Type B pancreatic cell (in vitro differentiated cells): Measurements from ENCODE around the gene OR6N2. TPM values are rescaled to one million over a fixed set of nuclear protein-coding genes. Genes with fewer than 3 reads are reported as not detected.

Source experiments
- DNase-seq: peaks from one replicate; pipeline ENCODE4 v3.0.0; 2021; ENCODE audit warnings: mixed read lengths; ENCODE audit not compliant: unreplicated experiment; ENCODE audit errors: extremely low spot score
- H3K27ac Mint-ChIP-seq: 2 replicates; pipeline ENCODE4 v1.8.0; 2021; ENCODE audit warnings: mild to moderate bottlenecking, mixed read lengths
- H3K27me3 Mint-ChIP-seq: 2 replicates; pipeline ENCODE4 v1.8.0; 2021; ENCODE audit warnings: mixed read lengths
- H3K36me3 Mint-ChIP-seq: 2 replicates; pipeline ENCODE4 v1.8.0; 2021; ENCODE audit warnings: mixed read lengths
- H3K4me1 Mint-ChIP-seq: one replicate; pipeline ENCODE4 v1.8.0; 2021; ENCODE audit warnings: mixed read lengths; ENCODE audit not compliant: unreplicated experiment
- H3K4me3 Mint-ChIP-seq: 2 replicates; pipeline ENCODE4 v1.8.0; 2021; ENCODE audit warnings: mild to moderate bottlenecking, mixed read lengths
- H3K9me3 Mint-ChIP-seq: 2 replicates; pipeline ENCODE4 v1.8.0; 2021; ENCODE audit warnings: mixed read lengths
- total RNA-seq: library from RNA; stranded (reverse); gene quantifications from 2 replicates; pipeline ENCODE4 v1.2.1, GENCODE V29; 2021; ENCODE audit warnings: low replicate concordance
- TF ChIP-seq, protein P1 (sequence below): fragments of 200-600 bp; sonication (generic); conservative IDR thresholded peaks from 2 replicates; pipeline ENCODE4 v1.5.0; 2021; ENCODE audit warnings: antibody characterized with exemption, mild to moderate bottlenecking

OR6N2 gene
- total RNA-seq, 1 donor from 2014 or later: not detected

DNA sequence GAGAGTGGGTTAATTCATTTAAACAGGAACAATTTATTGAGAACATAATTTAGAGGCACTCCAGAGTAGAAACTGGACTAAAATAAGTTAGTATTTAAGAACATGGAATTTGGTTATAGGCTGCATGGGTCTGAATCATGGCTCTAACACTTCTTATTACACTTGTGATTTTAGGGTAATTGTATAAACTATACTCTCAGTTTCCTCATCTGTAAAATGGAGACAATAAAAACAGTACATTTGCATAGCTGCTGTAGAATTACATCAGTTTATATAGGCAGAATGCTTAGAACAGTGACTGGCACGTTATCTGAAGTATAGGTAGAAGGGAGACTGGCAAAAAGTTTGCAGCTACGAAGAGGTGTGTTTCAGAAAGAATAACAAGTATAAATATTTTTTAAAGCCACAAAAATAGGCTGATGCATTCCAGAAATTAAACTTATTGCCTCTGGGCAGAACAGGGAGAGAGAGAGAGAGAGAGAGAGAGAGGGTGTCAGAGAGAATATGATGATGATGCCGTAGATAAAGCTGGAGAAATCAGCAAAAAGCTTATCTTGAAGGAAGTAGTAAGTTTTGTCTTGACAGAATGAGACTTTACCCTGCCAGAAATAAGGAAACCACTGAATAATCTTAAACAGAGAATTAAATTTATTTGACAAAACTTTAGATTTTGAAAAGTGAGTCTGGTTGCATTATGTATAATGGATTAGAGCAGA lies 52.3 kb downstream of the OR6N2 start:
- H3K4me3 Mint-ChIP-seq: no peak overlapping the region
- TF ChIP-seq, protein P1, sequence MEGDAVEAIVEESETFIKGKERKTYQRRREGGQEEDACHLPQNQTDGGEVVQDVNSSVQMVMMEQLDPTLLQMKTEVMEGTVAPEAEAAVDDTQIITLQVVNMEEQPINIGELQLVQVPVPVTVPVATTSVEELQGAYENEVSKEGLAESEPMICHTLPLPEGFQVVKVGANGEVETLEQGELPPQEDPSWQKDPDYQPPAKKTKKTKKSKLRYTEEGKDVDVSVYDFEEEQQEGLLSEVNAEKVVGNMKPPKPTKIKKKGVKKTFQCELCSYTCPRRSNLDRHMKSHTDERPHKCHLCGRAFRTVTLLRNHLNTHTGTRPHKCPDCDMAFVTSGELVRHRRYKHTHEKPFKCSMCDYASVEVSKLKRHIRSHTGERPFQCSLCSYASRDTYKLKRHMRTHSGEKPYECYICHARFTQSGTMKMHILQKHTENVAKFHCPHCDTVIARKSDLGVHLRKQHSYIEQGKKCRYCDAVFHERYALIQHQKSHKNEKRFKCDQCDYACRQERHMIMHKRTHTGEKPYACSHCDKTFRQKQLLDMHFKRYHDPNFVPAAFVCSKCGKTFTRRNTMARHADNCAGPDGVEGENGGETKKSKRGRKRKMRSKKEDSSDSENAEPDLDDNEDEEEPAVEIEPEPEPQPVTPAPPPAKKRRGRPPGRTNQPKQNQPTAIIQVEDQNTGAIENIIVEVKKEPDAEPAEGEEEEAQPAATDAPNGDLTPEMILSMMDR: no peak
- H3K36me3 Mint-ChIP-seq: no peaks in the 10 kb centered on the region
- H3K27me3 Mint-ChIP-seq: peaks cover 5% of the 10 kb centered on the region
- no peak overlapping the region for H3K27ac Mint-ChIP-seq
- no peaks in the 10 kb centered on the region for H3K9me3 Mint-ChIP-seq
- DNase-seq: no peak
- H3K4me1 Mint-ChIP-seq: no peaks in the 10 kb centered on the region

DNA sequence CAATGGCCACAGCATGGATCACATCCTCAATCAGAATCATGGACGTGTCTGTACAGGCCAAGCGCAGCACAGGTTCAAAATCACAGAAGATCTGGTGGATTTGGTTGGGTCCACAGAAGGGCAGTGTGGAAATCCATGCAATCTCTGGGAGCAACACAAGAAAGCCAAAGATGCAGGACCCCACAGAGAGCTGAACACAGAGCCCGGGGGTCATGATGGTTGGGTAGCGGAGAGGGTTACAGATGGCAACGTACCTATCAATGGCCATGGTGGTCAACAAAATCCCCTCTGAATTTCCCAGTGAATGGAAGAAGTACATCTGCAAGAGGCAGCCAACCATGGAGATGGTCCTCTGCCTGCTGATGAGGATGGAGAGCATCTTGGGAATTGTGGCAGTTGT lies 56.6 kb downstream of the OR6N2 start:
- Mint-ChIP-seq H3K9me3 (no peaks in the 10 kb centered on the region), H3K4me3 (no peak overlapping the region), H3K27ac (no peak overlapping the region), H3K36me3 (no peaks in the 10 kb centered on the region), H3K27me3 (peaks cover 5% of the 10 kb centered on the region), H3K4me1 (no peaks in the 10 kb centered on the region)
- DNase-seq: no peak
- TF ChIP-seq, protein P1: no peak

Other genes starting within 250 kb of the OR6N2 start
- not detected in 2 replicates for gene OR6Y1, start 226.8 kb downstream of the OR6N2 start, total RNA-seq
- not detected in 2 replicates for gene OR6P1, start 210.6 kb downstream of the OR6N2 start, total RNA-seq
- not detected in 2 replicates for gene OR10X1, start 201.3 kb downstream of the OR6N2 start, total RNA-seq
- gene OR10Z1, start 175.9 kb downstream of the OR6N2 start, total RNA-seq: not detected in 2 replicates
- gene SPTA1, start 94.5 kb downstream of the OR6N2 start, total RNA-seq: 0.21 and 0.68 TPM in 2 replicates
- gene OR6K2, start 80.6 kb downstream of the OR6N2 start, total RNA-seq: not detected in 2 replicates
- gene OR6K3, start 60.5 kb downstream of the OR6N2 start, total RNA-seq: not detected in 2 replicates
- not detected in 2 replicates for gene OR6K6, start 26.5 kb downstream of the OR6N2 start, total RNA-seq
- gene OR6N1, start 9.0 kb downstream of the OR6N2 start, total RNA-seq: not detected in 2 replicates
- not detected in 2 replicates for gene MNDA, start 50.1 kb upstream of the OR6N2 start, total RNA-seq
- gene PYHIN1, start 150.3 kb upstream of the OR6N2 start, total RNA-seq: 1.0 and 2.9 TPM in 2 replicates
- gene IFI16, start 228.7 kb upstream of the OR6N2 start, total RNA-seq: 10.6 and 20.9 TPM in 2 replicates